ENCODE results near the gene CD300A. TPM values are rescaled to one million over a fixed set of nuclear protein-coding genes. Genes with fewer than 3 reads are reported as not detected.
"Not testable (repeated sequence)": the region's sequence is repeated elsewhere in the genome, so short reads cannot be mapped to it uniquely, and the experiment has no call there.

The CD300A gene
- total RNA-seq, 1 donor from 2014 or later, result 49.6 TPM

DNA sequence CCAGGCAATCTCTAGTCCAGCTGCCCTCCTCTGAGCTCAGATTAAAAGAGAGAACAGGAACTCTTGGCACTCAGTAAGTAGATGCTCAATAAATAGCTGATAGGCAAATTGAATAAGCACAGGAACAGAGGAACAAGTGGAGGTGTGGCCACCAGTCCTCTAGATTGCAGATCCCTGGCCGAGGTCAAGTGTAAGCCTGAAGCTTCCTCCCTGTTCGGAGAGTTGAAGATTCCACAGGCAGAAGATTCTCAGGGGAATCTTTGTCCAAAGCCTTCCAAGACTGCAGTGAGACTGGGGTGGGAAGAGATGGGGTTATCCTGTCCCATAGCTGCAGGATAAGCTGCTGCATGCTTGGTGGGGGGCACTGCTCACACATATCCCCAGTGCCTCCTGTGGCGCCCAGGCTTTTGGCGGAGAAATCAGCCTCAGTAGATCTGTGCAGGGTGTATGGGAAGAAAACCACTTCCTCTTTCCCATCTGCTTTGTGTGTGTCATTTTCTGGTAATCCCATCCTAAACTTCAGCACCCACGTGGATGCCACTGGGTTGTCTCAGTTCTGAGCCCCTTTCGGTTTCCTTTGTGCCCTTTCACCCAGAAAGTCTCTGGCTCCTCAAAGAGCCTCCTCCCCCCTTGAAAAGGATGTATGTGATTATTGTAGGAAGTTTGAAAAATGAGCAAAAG lies 12.1 kb downstream of the CD300A start:
- intact Hi-C loops (cut with micrococcal nuclease), result no loop called here

DNA sequence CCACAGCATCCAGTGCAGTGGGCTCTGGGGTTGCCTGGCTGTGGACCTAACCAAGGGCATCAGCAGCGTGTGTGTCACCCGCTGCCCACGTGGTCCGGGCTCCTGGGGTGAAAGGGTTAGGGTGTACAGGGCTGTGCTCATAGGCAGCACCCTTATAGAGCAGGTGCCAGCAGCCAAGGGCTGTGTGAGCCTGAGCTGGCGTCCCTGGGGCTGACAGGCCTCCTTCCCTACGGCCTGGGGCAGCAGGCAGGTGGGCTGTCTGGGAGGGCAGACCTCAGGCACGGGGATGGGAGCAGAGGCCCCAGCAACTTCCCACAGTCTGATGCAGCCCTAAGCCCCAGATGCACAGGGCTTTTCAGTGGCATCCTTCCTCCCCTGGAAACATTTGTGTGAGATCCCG lies 13.9 kb downstream of the CD300A start:
- intact Hi-C loops (cut with micrococcal nuclease), result no loop called here

DNA sequence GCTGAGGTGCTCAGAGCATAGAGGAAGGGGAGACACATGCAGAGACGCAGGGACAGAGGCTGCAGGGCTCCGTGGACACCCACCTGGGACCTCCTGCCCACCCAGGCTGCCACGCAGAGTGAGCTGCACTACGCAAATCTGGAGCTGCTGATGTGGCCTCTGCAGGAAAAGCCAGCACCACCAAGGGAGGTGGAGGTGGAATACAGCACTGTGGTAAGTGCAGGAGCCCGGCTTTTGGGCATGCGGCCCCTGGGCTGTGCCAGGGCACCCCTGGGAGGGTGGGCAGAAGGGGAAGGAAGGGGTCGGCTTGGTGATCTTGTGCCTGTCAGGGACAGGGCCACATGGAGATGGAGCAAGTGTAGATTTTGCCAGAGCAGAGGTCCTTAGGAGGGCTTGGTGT lies 15.2 kb downstream of the CD300A start:
- intact Hi-C loops (cut with micrococcal nuclease), result no loop called here

GRCh38 chr17:74484066-74484465 lies 17.6 kb downstream of the CD300A start:
- intact Hi-C loops (cut with micrococcal nuclease), result no loop called here

DNA sequence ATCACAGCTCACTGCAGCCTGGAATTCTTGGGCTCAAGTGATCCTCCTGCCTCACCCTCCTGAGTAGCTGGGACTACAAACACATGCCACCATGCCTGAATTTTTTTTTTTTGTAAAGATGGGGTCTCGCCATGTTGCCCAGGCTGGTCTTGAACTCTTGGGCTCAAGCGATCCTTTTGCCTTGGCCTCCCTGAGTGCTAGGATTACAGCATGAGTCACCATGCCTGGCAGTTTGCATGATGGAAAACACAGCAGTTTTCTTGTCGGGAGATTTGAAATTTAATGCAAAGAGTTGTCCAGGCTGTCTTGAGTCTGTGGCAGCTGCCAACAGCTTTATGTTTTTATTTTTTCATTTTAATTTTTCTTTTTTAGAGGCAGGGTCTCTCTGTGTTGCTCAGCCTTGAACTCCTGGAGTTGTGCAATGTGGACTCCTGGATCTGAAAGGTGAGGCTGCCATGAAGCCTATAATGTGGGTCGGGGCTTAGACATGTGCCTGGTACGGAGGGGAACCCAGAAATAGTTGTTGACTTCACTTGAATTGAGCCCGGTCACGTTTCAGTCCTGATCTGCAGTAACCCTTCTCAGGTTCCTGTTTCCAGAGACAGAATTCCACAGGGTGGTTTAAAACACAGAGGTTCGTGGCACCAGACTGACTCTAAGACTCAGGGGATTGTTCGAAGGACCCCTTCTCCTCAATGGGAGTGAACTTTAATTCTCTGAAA lies 18.7 kb downstream of the CD300A start:
- intact Hi-C loops (cut with micrococcal nuclease), result no loop called here

DNA sequence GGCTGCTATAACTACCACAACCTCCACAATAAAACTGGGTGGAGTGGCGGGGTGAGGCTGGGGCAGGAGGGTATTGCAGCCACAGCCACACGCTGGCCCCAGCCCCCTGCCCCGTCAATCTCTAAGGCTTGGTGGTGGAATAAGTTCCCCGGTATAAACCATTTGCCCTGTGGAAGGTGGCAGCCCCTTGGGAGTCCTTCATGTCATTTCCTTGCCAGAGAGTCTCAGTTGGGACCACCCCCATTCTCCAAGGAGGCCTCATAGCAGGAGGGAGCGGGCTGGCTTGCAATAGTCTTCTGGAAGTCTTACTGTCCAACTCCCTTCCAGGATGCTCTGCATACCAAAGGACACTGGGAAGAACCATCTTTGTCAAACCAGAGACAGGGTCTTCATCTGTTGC lies 19.4 kb downstream of the CD300A start:
- intact Hi-C loops (cut with micrococcal nuclease), result no loop called here

DNA sequence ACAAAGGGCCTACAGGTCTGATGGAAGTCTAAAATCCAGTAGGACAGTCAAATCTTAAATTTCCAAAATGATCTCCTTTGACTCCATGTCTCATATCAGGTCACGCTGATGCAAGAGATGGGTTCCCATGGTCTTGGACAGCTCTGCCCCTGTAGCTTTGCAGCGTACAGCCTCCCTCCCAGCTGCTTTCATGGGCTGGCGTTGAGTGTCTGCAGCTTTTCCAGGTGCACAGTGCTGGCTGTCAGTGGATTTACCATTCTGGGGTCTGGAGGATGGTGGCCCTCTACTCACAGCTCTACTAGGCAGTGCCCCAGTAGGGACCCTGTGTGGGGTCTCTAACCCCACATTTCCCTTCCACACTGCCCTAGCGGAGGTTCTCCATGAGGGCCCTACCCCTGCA lies 21.8 kb downstream of the CD300A start:
- intact Hi-C loops (cut with micrococcal nuclease), result not testable (repeated sequence)

GRCh38 chr17:74490716-74491115 lies 24.3 kb downstream of the CD300A start:
- intact Hi-C loops (cut with micrococcal nuclease), result no loop called here

DNA sequence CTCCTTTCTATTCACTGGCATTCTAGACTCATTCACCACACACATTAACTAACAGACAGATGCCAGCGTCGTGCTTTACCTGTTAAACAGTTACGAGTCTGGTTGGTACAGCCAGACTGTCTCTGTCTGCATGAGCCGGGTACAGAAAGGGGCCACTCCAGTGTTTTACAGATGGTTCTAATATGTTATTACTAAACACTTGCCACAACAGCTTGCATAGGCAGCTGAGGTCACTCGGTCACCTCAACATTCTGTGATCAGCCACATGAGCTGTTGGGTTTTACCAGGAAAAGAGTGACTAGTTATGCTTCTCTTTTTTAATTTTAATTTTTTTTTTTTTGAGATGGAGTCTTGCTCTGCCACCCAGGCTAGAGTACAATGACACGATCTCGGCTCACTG lies 25.2 kb downstream of the CD300A start:
- intact Hi-C loops (cut with micrococcal nuclease), result no loop called here

- intact Hi-C loops (cut with micrococcal nuclease), result loop anchor here (1.0 kb wide), 8 partner anchors 36 to 192 kb away; no protein-coding TSS in a partner anchor
Measured at GRCh38 chr17:74493331-74493833, 26.9 kb downstream of the CD300A start.

DNA sequence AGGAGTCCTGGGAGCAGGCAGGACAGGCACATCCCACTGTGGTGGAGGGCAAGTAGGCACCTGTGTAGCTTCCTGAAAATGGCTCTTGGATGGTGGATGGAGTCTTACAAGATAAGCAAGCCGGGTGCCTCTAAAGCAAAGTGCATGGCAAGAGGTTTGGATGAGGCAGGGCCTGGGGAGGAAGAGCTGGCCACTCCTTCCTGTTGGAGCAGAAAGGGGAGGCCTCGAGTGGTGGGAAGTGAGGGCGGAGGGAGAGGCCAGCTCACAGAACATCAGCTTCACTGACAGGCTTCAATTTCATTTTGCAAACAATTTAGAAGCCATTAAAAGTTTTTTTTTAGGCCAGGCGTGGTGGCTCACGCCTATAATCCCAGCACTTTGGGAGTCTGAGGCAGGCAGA lies 31.0 kb downstream of the CD300A start:
- intact Hi-C loops (cut with micrococcal nuclease), result loop anchor here (1.0 kb wide), 1 partner anchor 118 kb away; no protein-coding TSS in a partner anchor

DNA sequence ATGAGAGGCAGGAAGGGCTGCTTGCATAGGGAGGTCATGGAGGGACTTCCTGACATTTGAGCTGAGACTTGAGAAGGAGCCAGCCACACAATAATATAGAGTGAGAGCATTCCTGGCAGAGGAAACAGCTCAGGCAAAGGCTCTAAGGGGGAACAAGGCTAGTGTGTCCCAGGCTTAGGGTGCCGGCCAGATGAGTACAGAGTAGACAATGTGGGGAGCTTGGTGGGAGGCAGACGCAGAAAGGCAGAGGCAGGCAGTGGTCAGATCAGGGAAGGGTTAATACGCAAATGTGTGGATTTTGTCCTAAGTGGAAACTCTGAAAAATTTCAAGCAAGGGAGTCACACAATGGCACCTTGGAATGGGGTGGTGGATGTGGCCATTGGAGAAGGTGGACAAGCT lies 33.6 kb downstream of the CD300A start:
- intact Hi-C loops (cut with micrococcal nuclease), result no loop called here

DNA sequence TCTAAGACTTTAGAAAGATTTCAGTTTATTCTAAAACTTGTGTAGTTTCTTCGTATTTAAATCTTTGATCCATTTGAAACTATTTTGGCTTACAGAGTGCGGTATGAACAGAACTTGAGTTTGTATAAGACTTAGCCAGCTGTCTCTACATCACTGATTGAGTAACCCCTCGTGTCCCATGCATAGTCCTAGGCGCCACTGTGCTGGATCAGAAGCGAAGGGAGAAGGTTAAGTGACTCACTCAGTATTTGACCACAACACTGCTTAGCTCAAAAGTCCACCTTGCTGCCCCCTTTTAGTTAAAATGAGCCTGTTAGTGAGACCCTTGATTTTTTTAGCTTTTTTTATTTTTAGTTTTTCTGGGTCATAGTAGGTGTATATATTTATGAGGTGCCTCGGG lies 36.4 kb downstream of the CD300A start:
- intact Hi-C loops (cut with micrococcal nuclease), result no loop called here

DNA sequence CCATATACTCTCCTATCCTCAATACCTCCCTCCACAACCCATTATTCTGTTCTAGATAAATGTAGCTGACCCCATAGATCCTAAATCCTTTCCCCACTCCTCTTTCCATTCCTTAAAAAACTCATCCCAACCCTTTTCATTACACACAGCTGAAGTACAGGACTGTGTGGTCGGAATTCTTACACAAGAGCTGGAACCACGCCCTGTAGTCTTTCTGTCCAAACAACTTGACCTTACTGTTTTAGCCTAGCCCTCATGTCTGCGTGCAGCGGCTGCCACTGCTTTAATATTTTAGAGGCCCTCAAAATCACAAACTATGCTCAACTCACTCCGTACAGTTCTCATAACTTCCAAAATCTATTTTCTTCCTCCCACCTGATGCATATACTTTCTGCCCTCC lies 37.5 kb downstream of the CD300A start:
- intact Hi-C loops (cut with micrococcal nuclease), result not testable (repeated sequence)

GRCh38 chr17:74508156-74508555 lies 41.7 kb downstream of the CD300A start:
- intact Hi-C loops (cut with micrococcal nuclease), result no loop called here

DNA sequence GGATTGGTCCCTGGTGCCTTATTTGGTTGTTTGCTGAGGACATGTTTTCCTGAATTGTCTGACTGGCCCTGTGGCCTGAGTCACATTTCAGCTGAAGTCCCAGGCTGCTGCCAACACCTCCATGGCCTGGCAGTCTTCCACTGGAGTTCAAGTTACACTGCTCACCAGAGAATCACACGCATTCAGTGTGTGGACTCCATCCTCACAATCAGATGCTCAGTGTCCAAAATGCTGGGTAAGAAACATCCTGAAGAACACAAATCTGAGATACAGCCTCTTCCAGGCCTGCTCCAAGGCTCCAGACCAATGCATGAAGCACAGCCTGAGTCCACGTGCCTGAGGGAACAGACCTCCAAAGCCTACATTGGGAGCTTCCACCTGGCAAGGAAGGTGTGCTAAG lies 45.6 kb downstream of the CD300A start:
- intact Hi-C loops (cut with micrococcal nuclease), result no loop called here

DNA sequence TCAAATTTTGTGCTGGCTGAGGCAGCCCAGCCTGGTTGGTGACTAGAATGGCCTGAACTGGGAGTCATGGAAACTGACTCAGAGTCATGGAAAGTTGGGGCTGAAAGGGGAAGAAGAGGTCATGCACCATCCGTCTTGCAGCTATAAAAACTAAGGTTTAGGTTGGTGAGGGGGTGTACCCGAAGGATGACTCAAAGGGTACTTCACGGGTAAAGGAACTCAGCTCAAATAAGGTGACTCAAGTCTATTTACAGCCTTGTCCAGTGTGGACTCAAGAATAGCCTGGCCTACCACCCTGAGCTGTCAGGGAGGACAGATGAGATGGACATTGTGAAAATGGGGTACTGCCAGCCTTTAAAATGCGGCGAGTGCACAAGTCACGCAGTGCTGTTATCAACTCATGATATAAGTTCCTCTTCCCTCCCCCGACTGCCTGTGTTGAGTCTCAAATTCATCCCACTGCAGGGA lies 46.2 kb downstream of the CD300A start:
- intact Hi-C loops (cut with micrococcal nuclease), result no loop called here

DNA sequence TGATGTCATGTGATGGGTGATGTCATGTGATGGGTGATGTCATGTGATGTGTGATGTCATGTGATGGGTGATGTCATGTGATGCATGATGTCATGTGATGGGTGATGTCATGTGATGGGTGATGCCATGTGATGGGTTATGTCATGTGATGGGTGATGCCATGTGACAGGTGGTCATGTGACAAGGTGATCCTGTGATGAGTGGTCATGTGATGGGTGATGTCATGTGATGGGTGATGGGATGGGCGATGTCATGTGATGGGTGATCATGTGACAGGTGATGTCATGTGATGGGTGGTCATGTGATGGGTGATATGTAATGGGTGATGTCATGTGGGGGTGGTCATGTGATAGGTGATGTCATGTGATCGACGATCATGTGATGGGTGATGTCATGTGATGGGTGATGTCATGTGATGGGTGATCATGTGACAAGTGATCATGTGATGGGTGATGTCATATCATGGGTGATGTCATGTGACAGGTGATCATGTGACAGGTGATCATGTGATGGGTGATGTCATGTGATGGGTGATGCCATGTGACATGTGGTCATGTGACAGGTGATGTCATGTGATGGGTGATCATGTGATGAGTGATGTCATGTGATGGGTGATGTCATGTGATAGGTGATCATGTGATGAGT lies 47.7 kb downstream of the CD300A start:
- intact Hi-C loops (cut with micrococcal nuclease), result no loop called here

GRCh38 chr17:74514632-74515334 lies 48.3 kb downstream of the CD300A start:
- intact Hi-C loops (cut with micrococcal nuclease), result no loop called here

DNA sequence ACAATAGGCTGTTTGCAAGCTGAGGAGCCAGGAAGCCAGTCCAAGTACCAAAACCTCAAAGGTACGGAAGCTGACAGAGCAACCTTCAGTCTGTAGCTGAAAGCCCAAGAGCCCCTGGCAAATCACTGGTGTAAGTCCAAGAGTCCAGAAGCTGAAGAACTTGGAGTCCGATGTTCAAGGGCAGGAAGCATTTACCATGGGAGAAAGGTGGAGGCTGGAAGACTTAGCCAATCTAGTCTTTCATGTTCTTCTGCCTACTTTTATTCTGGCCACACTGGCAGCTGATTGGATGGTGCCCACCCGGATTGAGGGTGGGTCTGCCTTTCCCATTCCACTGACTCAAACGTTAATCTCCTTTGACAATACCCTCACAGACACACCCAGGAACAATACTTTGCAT lies 49.5 kb downstream of the CD300A start:
- intact Hi-C loops (cut with micrococcal nuclease), result no loop called here

DNA sequence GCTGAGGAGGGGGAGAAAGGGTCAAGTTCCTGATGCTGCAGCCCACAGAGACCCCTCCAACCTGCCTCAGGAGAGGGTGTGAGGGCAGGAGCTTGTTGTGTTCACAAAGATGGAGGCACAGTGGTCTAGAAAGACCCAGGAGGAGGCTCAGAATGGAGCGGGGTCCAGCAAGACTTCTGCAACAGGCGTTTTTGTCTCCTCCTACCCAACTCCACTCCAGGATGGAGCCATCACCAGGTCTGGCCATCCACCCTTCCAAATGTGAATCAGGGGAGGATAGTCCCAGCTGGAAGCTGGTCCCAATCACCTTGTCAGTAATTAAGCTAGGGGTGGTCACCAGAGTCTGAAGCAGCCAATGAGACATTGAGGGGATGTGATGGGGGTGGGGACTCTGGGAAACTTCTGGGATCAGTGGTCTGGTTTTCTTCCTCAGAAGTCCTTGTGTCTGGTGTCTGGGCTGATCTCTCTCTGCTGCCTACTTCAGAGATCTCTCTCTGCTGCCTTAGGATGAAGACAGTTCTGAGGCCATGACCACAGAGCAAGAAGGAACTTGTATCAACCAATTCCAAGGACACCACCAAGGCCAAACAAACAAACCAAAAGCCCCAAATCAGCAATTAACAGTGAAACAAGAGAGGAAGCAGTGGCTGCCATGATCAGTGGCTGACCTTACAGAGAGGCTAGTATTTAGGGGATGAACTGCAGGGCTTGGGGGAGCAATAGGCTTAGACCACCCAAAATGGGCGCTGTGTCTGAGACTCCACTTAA lies 50.3 kb downstream of the CD300A start:
- intact Hi-C loops (cut with micrococcal nuclease), result no loop called here

Measured in T-helper 1 cell treated with Interleukin-12 subunit alpha and Interleukin-12 subunit beta and Interleukin-4 antibody, amounts not matched to agents 30 ng/mL and 1 ng/mL, for 36 hours (primary cell).